IMR-90 (cell line): ENCODE data around the gene TRIP6. TPM values are rescaled to one million over a fixed set of nuclear protein-coding genes. Genes with fewer than 3 reads are reported as not detected.

ENCODE experiments used
- ATAC-seq: fragments of 200-7000 bp; cut with Tn5 transposase; 2 replicates; pipeline ENCODE4 v1.9.1; 2020; ENCODE audit warnings: low read depth, mild to moderate bottlenecking, moderate library complexity
- BruUV-seq: library from RNA; stranded (reverse); fragments of 400-500 nt; replicated peaks from 2 replicates; lab custom pipeline; 2021; lab: Mats Ljungman, UMichigan
- CTCF ChIA-PET: fragments of 300-600 bp; formaldehyde crosslinking; extraction: SDS; loops from one replicate; lab custom pipeline; 2021; ENCODE audit warnings: antibody characterized with exemption; lab: Yijun Ruan, JAX
- POLR2A ChIA-PET: fragments of 300-600 bp; sonication (Branson Sonifier 250); formaldehyde crosslinking; loops from one replicate; lab custom pipeline; 2022; ENCODE audit warnings: antibody characterized with exemption; ENCODE audit not compliant: unreplicated experiment; lab: Charles Lee
- DNase-seq: peaks from one replicate; pipeline ENCODE4 v3.0.0; 2013
- H2AFZ ChIP-seq: replicated peaks from 2 replicates; pipeline ENCODE3; 2013; ENCODE audit warnings: low read length, mild to moderate bottlenecking; ENCODE audit not compliant: poor library complexity
- H2AK5ac ChIP-seq: 2 replicates; pipeline ENCODE4 v1.6.1; 2013; ENCODE audit warnings: low read depth, low read length, inconsistent platforms
- H2AK9ac ChIP-seq: replicated peaks from 2 replicates; pipeline ENCODE3; 2013; ENCODE audit warnings: mild to moderate bottlenecking, low read depth, low read length, moderate library complexity; ENCODE audit not compliant: poor library complexity
- H2BK120ac ChIP-seq: 2 replicates; pipeline ENCODE4 v1.6.1; 2013; ENCODE audit warnings: low read depth, low read length, inconsistent platforms
- H2BK15ac ChIP-seq: 3 replicates; pipeline ENCODE4 v1.6.1; 2013; ENCODE audit warnings: low read depth, low read length, inconsistent platforms
- H2BK20ac ChIP-seq: 2 replicates; pipeline ENCODE4 v1.6.1; 2013; ENCODE audit warnings: low read depth, mild to moderate bottlenecking, inconsistent platforms, low read length, moderate library complexity
- H2BK5ac ChIP-seq: 2 replicates; pipeline ENCODE4 v1.6.1; 2013; ENCODE audit warnings: mild to moderate bottlenecking, low read depth, low read length, inconsistent platforms; ENCODE audit not compliant: poor library complexity, severe bottlenecking
- H3K14ac ChIP-seq: replicated peaks from 2 replicates; pipeline ENCODE4 v1.6.1; 2013; ENCODE audit warnings: low read depth, low read length, inconsistent platforms
- H3K18ac ChIP-seq: 2 replicates; pipeline ENCODE4 v1.6.1; 2013; ENCODE audit warnings: low read depth, low read length, control low read depth
- H3K23ac ChIP-seq: 2 replicates; pipeline ENCODE4 v1.6.1; 2013; ENCODE audit warnings: low read depth, low read length, inconsistent platforms
- H3K27ac ChIP-seq: 2 replicates; pipeline ENCODE4 v1.5.1; 2013; ENCODE audit warnings: mild to moderate bottlenecking, control low read depth, low read length; ENCODE audit not compliant: insufficient read depth
- H3K27me3 ChIP-seq: 2 replicates; pipeline ENCODE4 v1.6.1; 2013; ENCODE audit warnings: low read length; ENCODE audit not compliant: control insufficient read depth, insufficient read depth
- H3K36me3 ChIP-seq: 2 replicates; pipeline ENCODE4 v1.6.1; 2013; ENCODE audit warnings: low read length, mixed read lengths; ENCODE audit not compliant: control insufficient read depth, insufficient read depth
- H3K4ac ChIP-seq: 2 replicates; pipeline ENCODE4 v1.6.1; 2013; ENCODE audit warnings: low read depth, low read length, inconsistent platforms
- H3K4me1 ChIP-seq: 2 replicates; pipeline ENCODE4 v1.6.1; 2013; ENCODE audit warnings: low read length, mixed read lengths; ENCODE audit not compliant: control insufficient read depth, insufficient read depth
- H3K4me2 ChIP-seq: 2 replicates; pipeline ENCODE4 v1.6.1; 2013; ENCODE audit warnings: low read depth, mild to moderate bottlenecking, control low read depth, low read length, moderate library complexity
- H3K4me3 ChIP-seq: 2 replicates; pipeline ENCODE4 v1.5.1; 2013; ENCODE audit warnings: low read depth, mild to moderate bottlenecking, control low read depth, low read length, moderate library complexity; ENCODE audit not compliant: insufficient read depth
- H3K56ac ChIP-seq: 2 replicates; pipeline ENCODE4 v1.6.1; 2013; ENCODE audit warnings: low read length, inconsistent platforms; ENCODE audit not compliant: insufficient read depth; ENCODE audit errors: extremely low read depth
- H3K79me1 ChIP-seq, 2 experiments: 2 replicates each; pipeline ENCODE4 v1.6.1; 2013; ENCODE audit warnings: low read length in 2 of 2, inconsistent platforms in 1 of 2, low read depth in 1 of 2
- H3K9ac ChIP-seq: 2 replicates; pipeline ENCODE4 v1.6.1; 2013; ENCODE audit warnings: low read depth, low read length, control low read depth
- H3K9me1 ChIP-seq: 2 replicates; pipeline ENCODE4 v1.6.1; 2013; ENCODE audit warnings: low read length, inconsistent platforms; ENCODE audit not compliant: insufficient read depth
- H3K9me3 ChIP-seq: 2 replicates; pipeline ENCODE4 v1.6.1; 2013; ENCODE audit warnings: low read length; ENCODE audit not compliant: control insufficient read depth, insufficient read depth
- H4K20me1 ChIP-seq: 2 replicates; pipeline ENCODE4 v1.6.1; 2013; ENCODE audit warnings: low read length, inconsistent platforms; ENCODE audit not compliant: insufficient read depth
- H4K5ac ChIP-seq: 2 replicates; pipeline ENCODE4 v1.6.1; 2013; ENCODE audit warnings: mild to moderate bottlenecking, low read depth, low read length, control low read depth
- H4K8ac ChIP-seq, 2 experiments: 2 replicates each; pipeline ENCODE4 v1.6.1; 2013; ENCODE audit warnings: low read depth in 2 of 2, low read length in 2 of 2, control low read depth in 1 of 2, inconsistent platforms in 1 of 2
- H4K91ac ChIP-seq: 2 replicates; pipeline ENCODE4 v1.6.1; 2013; ENCODE audit warnings: low read depth, low read length, inconsistent platforms; ENCODE audit not compliant: insufficient read depth
- BHLHE40 ChIP-seq: fragments of 150-350 bp; IDR thresholded peaks from 2 replicates; pipeline ENCODE4 v1.6.1; 2016; ENCODE audit warnings: mild to moderate bottlenecking, low read depth, low read length
- CEBPB ChIP-seq: IDR thresholded peaks from 2 replicates; pipeline ENCODE4 v1.6.1; 2012; ENCODE audit warnings: low read depth, low read length, improper control_type of control experiment
- CHD1 ChIP-seq: IDR thresholded peaks from 2 replicates; pipeline ENCODE4 v1.6.1; 2012; ENCODE audit warnings: low read depth, low read length, improper control_type of control experiment
- CTCF ChIP-seq: conservative IDR thresholded peaks from 2 replicates; pipeline ENCODE4 v1.5.1; 2012; ENCODE audit warnings: mild to moderate bottlenecking, low read depth, low read length, improper control_type of control experiment
- ELK1 ChIP-seq: fragments of 150-350 bp; IDR thresholded peaks from 2 replicates; pipeline ENCODE4 v1.6.1; 2016; ENCODE audit warnings: low read depth, mild to moderate bottlenecking, low read length, moderate library complexity, borderline replicate concordance
- MAZ ChIP-seq: IDR thresholded peaks from 2 replicates; pipeline ENCODE4 v1.6.1; 2012; ENCODE audit warnings: low read depth, mild to moderate bottlenecking, low read length, improper control_type of control experiment, moderate library complexity, borderline replicate concordance
- MXI1 ChIP-seq: IDR thresholded peaks from 2 replicates; pipeline ENCODE4 v1.6.1; 2012; ENCODE audit warnings: low read depth, mild to moderate bottlenecking, low read length, moderate library complexity, borderline replicate concordance
- NFE2L2 ChIP-seq: fragments of 150-350 bp; IDR thresholded peaks from 2 replicates; pipeline ENCODE4 v1.6.1; 2016; ENCODE audit warnings: low read depth, mild to moderate bottlenecking, low read length
- RAD21 ChIP-seq: IDR thresholded peaks from 2 replicates; pipeline ENCODE4 v1.6.1; 2012; ENCODE audit warnings: low read length, improper control_type of control experiment
- SMC3 ChIP-seq: fragments of 150-350 bp; IDR thresholded peaks from 2 replicates; pipeline ENCODE4 v1.6.1; 2016; ENCODE audit warnings: low read depth, mild to moderate bottlenecking, antibody characterized with exemption, low read length, moderate library complexity
- USF2 ChIP-seq: fragments of 150-350 bp; IDR thresholded peaks from 2 replicates; pipeline ENCODE4 v1.6.1; 2017; ENCODE audit warnings: mild to moderate bottlenecking, antibody characterized with exemption, low read length, low read depth
- WGBS, 2 experiments: methylation state at CpG; one replicate each; pipeline versions ENCODE4 v1.1.5 to v1.1.7; 2013; ENCODE audit warnings: missing lambda C conversion rate in 2 of 2; ENCODE audit not compliant: insufficient read length in 1 of 2; ENCODE audit errors: extremely low coverage in 2 of 2; 5-methylcytosine and 5-hydroxymethylcytosine counted together
- dilution Hi-C: fragments of 300-500 bp; cut with HindIII; formaldehyde crosslinking; loops from one replicate; pipeline ENCODE4 v1.14.3; 2018; ENCODE audit warnings: low sequenced_read_pairs; ENCODE audit not compliant: unreplicated experiment
- in situ Hi-C: fragments of 300-500 bp; cut with MboI; formaldehyde crosslinking; loops from 3 replicates; pipeline ENCODE4 v1.14.3; 2019; ENCODE audit warnings: low sequenced_read_pairs, inconsistent platforms, mixed read lengths
- intact Hi-C: fragments of 100-400 bp; cut with micrococcal nuclease; formaldehyde crosslinking; loops from 2 replicates; pipeline ENCODE4 v1.10.0; 2022
- polyA plus RNA-seq, 3 experiments: library from polyadenylated mRNA; depleted of rRNA; stranded (reverse); fragments of >200 nt; gene quantifications; 2 replicates each; pipeline ENCODE4 v1.2.3, GENCODE V29; 2012; ENCODE audit warnings: low replicate concordance in 1 of 3
- total RNA-seq: library from RNA; depleted of rRNA; stranded (reverse); fragments of >200 nt; gene quantifications from 2 replicates; pipeline ENCODE4 v1.2.3, GENCODE V29; 2012

TRIP6 gene
- total and polyA plus RNA-seq, 2 of the 4 experiments (the other 2 are of a cell fraction), result 36.4 to 72.3 TPM

- Histone ChIP-seq H4K5ac (peak within 1 kb of the TSS; percentile 76), H3K27ac (peak within 1 kb of the TSS; percentile 87), H3K9me3 (no peaks in the 10 kb centered on the region), H3K18ac (peak within 1 kb of the TSS; percentile 30; the same call in 1 of the 2 replicates), H2BK120ac (peak within 1 kb of the TSS; percentile 78), H3K14ac (peak within 1 kb of the TSS; percentile 90), H4K20me1 (peaks cover 30% of the 10 kb centered on the region), H2AFZ (peak within 1 kb of the TSS; percentile 99), H4K91ac (peak within 1 kb of the TSS; percentile 64), H3K23ac (peak within 1 kb of the TSS; percentile 99), H3K9me1 (no peaks in the 10 kb centered on the region), H2BK20ac (no peak within 1 kb of the TSS), H3K4me3 (peak within 1 kb of the TSS; percentile 83), H2BK5ac (peak within 1 kb of the TSS; percentile 70), H3K56ac (peak within 1 kb of the TSS; percentile 62), H3K9ac (peak within 1 kb of the TSS; percentile 72), H3K79me1 (peaks cover 7 to 45% of the 10 kb centered on the region in 2 experiments; a peak in 3 of 4 replicates), H2AK9ac (peak within 1 kb of the TSS; percentile 98), H3K27me3 (no peaks in the 10 kb centered on the region), H3K4me1 (peaks cover 9% of the 10 kb centered on the region), H2AK5ac (peak within 1 kb of the TSS; percentile 70; the same call in 1 of the 2 replicates), H3K4ac (peak within 1 kb of the TSS; percentile 96), H2BK15ac (no peak within 1 kb of the TSS), H4K8ac (peak within 1 kb of the TSS; percentile 68 to 91), H3K4me2 (peak within 1 kb of the TSS; percentile 97), H3K36me3 (peaks cover 14% of the 10 kb centered on the region; the same call in 1 of the 2 replicates)
- DNase-seq (peak; percentile 86), ATAC-seq (peak; percentile 91)
- 0% methylated on average over 22 of the region's 80 CpGs; no CpG with 5 or more reads in 1 of the 2 experiments for WGBS, 2 experiments
- POLR2A ChIA-PET, result interaction anchor here (0.6 to 0.7 kb wide), 6 partner anchors 8 to 679 kb away, joined by 3 to 7 read pairs (median 3); partner anchors contain the start of genes GPC2 and SLC12A9
- CTCF ChIA-PET, result interaction anchor here (0.5 to 2.0 kb wide), 9 partner anchors 20 to 286 kb away, joined by 3 to 6 read pairs (median 3); no protein-coding TSS in a partner anchor
- BruUV-seq, result no TSS peak
- intact Hi-C loops, result loop anchor here (1.0 kb wide), 1 partner anchor 122 kb away; no protein-coding TSS in a partner anchor
- in situ Hi-C loops, result loop anchor here (10.0 kb wide), 1 partner anchor 123 kb away; the partner anchor contains the start of gene POP7
- dilution Hi-C loops, result no loop called here
- peak; percentile 41; the same call in 1 of the 2 replicates for TF ChIP-seq MXI1
- TF ChIP-seq BHLHE40, result no peak
- peak; percentile 82; the same call in 1 of the 2 replicates for TF ChIP-seq MAZ
- no peak for TF ChIP-seq USF2
- no peak for TF ChIP-seq CHD1
- TF ChIP-seq SMC3, result 0 out of 2 replicates have a peak, but pooled peaks have one; percentile 21
- TF ChIP-seq NFE2L2, result no peak
- TF ChIP-seq CTCF, result peak; percentile 52
- no peak for TF ChIP-seq CEBPB
- no peak for TF ChIP-seq ELK1
- TF ChIP-seq RAD21, result peak; percentile 35
Measured at GRCh38 chr7:100827330-100828226, 39.6 kb upstream of the TRIP6 start, which contains the start of gene EPHB4. Gene EPHB4, minus strand, starts transcription at chr7:100827523. Its CDS starts 493 bp downstream, at chr7:100827030.
